Stomach (tissue), 9 donors: ENCODE results near the gene SMIM41. TPM values are rescaled to one million over a fixed set of nuclear protein-coding genes. Genes with fewer than 3 reads are reported as not detected.

ENCODE experiments used
- DNase-seq, 2 donors: peaks; one replicate each; pipeline versions ENCODE4 v3.0.0 to v3.0.0-alpha.2; 2013 to 2019
- H3K27ac ChIP-seq, 5 donors: fragments of 200-600 bp in 4 of 5; sonication (generic) in 4 of 5; one replicate each; pipeline ENCODE4 v1.5.1; 2013 to 2019; ENCODE audit warnings: mild to moderate bottlenecking in 1 of 5, moderate library complexity in 1 of 5
- H3K27me3 ChIP-seq, 3 donors: fragments of 200-600 bp; sonication (generic); one replicate each; pipeline ENCODE4 v1.5.1; 2017 to 2019; ENCODE audit warnings: mixed run types in 1 of 3
- H3K36me3 ChIP-seq, 4 donors: fragments of 200-600 bp; sonication (generic); 1 replicate in 3 of 4; 2 replicates in 1 of 4; pipeline ENCODE4 v1.5.1; 2016 to 2019
- H3K4me1 ChIP-seq, 4 donors: fragments of 200-600 bp; sonication (generic); one replicate each; pipeline ENCODE4 v1.5.1; 2016 to 2019
- H3K4me3 ChIP-seq, 4 donors: fragments of 200-600 bp; sonication (generic) in 3 of 4; one replicate each; pipeline ENCODE4 v1.5.1; 2016 to 2019; ENCODE audit warnings: mild to moderate bottlenecking in 1 of 4
- H3K9me3 ChIP-seq, 4 donors: fragments of 200-600 bp; sonication (generic); one replicate each; pipeline ENCODE4 v1.5.1; 2016 to 2019
- CTCF ChIP-seq, 7 experiments: fragments of 450-650 bp in 4 of 7; fragments of 200-600 bp in 3 of 7; sonication (generic) in 3 of 7; IDR thresholded peaks; one replicate each; pipeline ENCODE4 v1.5.1; 2016 to 2019; ENCODE audit warnings: antibody characterized with exemption in 7 of 7, control low read depth in 2 of 7, mild to moderate bottlenecking in 1 of 7
- EP300 ChIP-seq: sonication (generic); formaldehyde crosslinking; IDR thresholded peaks from one replicate; pipeline ENCODE4 v1.6.1; 2017; ENCODE audit warnings: antibody characterized with exemption
- POLR2A ChIP-seq, 4 donors: fragments of 450-650 bp; IDR thresholded peaks; one replicate each; pipeline ENCODE4 v1.6.1; 2016; ENCODE audit warnings: antibody characterized with exemption in 4 of 4, control low read depth in 2 of 4, mild to moderate bottlenecking in 1 of 4, moderate library complexity in 1 of 4
- POLR2AphosphoS5 ChIP-seq, 3 donors: sonication (generic); formaldehyde crosslinking; IDR thresholded peaks; one replicate each; pipeline ENCODE4 v1.6.1; 2016; ENCODE audit warnings: antibody characterized with exemption in 3 of 3
- WGBS, 5 donors: extraction: QIAGEN DNeasy Blood & Tissue Kit in 3 of 5; methylation state at CpG; one replicate each; pipeline versions ENCODE4 v1.1.5 to v1.1.7; 2013 to 2018; 5-methylcytosine and 5-hydroxymethylcytosine counted together
- intact Hi-C: fragments of 100-400 bp; cut with DNase I; formaldehyde crosslinking; loops from one replicate; pipeline ENCODE4 v1.15.1; 2023; ENCODE audit warnings: low total_unique reads
- polyA plus RNA-seq, 3 donors: library from polyadenylated mRNA; stranded (reverse); fragments of 200-250 nt; gene quantifications; one replicate each; pipeline ENCODE4 v1.2.3, GENCODE V29; 2013
- total RNA-seq, 5 donors: library from RNA; depleted of rRNA; stranded (reverse); fragments of >200 nt; gene quantifications; one replicate each; pipeline versions ENCODE4 v1.1.0 to v1.2.3, GENCODE V29; 2014 to 2016
- donor health status: healthy with polysubstance abuse.
- donor health status: Bipolar disorder and iron deficiency.
- donor health status: healthy.

Gene SMIM41
- total and polyA plus RNA-seq, 8 donors: 1.1 to 21.6 (median 6.5) TPM; not detected in 1

- Histone ChIP-seq H3K4me1 (peaks cover 22 to 60% (median 35%) of the 10 kb centered on the region in 4 donors), H3K27me3 (no peaks in the 10 kb centered on the region), H3K4me3 (peak overlapping the region; percentile 56 to 71 (median 62)), H3K27ac (peak overlapping the region; percentile 72 to 94 (median 87)), H3K9me3 (no peaks in the 10 kb centered on the region), H3K36me3 (no peaks in the 10 kb centered on the region)
- WGBS, 5 donors: 1 to 4% (median 3%) methylated on average over 35 to 59 of the region's 59 CpGs
- TF ChIP-seq POLR2AphosphoS5 (IDR thresholded peaks at IDR 0.05): peak in 1 of 3 donors; percentile 44
- no peak for TF ChIP-seq EP300
- DNase-seq: peak; percentile 54 to 89
- intact Hi-C loops: no loop called here
Observed at GRCh38 chr12:52037248-52037861, 42.1 kb upstream of the SMIM41 start.

- intact Hi-C loops: no loop called here
- Histone ChIP-seq H3K9me3 (no peaks in the 10 kb centered on the region), H3K36me3 (no peaks in the 10 kb centered on the region), H3K4me1 (peaks cover 22 to 66% (median 42%) of the 10 kb centered on the region in 4 donors), H3K27me3 (no peaks in the 10 kb centered on the region), H3K27ac (peak overlapping the region; percentile 21 to 94 (median 87)), H3K4me3 (peak overlapping the region in 2 of 4 donors; percentile 56 to 71)
- no peak for TF ChIP-seq POLR2A (IDR thresholded peaks at IDR 0.05)
- peak in 1 of 3 donors; percentile 29 for TF ChIP-seq POLR2AphosphoS5 (IDR thresholded peaks at IDR 0.05)
- no peak for TF ChIP-seq CTCF (IDR thresholded peaks at IDR 0.05)
- TF ChIP-seq EP300: no peak
- 60 to 82% (median 77%) methylated on average over 6 of the region's 6 CpGs for WGBS, 5 donors
- no peak for DNase-seq
Observed at GRCh38 chr12:52038447-52038846, 41.1 kb upstream of the SMIM41 start.

- H3K4me1 ChIP-seq: peaks cover 42 to 79% (median 65%) of the 10 kb centered on the region in 4 donors
- WGBS, 5 donors: 61 to 76% (median 66%) methylated on average over 3 of the region's 3 CpGs
- TF ChIP-seq CTCF (IDR thresholded peaks at IDR 0.05): no peak
- no peak for TF ChIP-seq EP300
- no peak for TF ChIP-seq POLR2A (IDR thresholded peaks at IDR 0.05)
- TF ChIP-seq POLR2AphosphoS5 (IDR thresholded peaks at IDR 0.05): no peak
- intact Hi-C loops: no loop called here
- no peaks in the 10 kb centered on the region for H3K36me3 ChIP-seq
- no peaks in the 10 kb centered on the region for H3K9me3 ChIP-seq
- no peak overlapping the region for H3K4me3 ChIP-seq
- H3K27me3 ChIP-seq: no peaks in the 10 kb centered on the region
- no peak for DNase-seq
- peak overlapping the region in 2 of 5 donors; percentile 35 to 92 for H3K27ac ChIP-seq
Observed at GRCh38 chr12:52041035-52041434, 38.5 kb upstream of the SMIM41 start.

GRCh38 chr12:52041695-52042123, 37.8 kb upstream of the SMIM41 start:
- H3K27me3 ChIP-seq: no peaks in the 10 kb centered on the region
- intact Hi-C loops: no loop called here
- TF ChIP-seq POLR2AphosphoS5 (IDR thresholded peaks at IDR 0.05) (no peak), EP300 (no peak), POLR2A (IDR thresholded peaks at IDR 0.05) (no peak), CTCF (IDR thresholded peaks at IDR 0.05) (no peak)
- peak overlapping the region in 4 of 5 donors; percentile 26 to 92 (median 62) for H3K27ac ChIP-seq
- H3K9me3 ChIP-seq: no peaks in the 10 kb centered on the region
- peak; percentile 58 to 85 for DNase-seq
- no peaks in the 10 kb centered on the region for H3K36me3 ChIP-seq
- WGBS, 5 donors: 49 to 55% (median 50%) methylated on average over 6 of the region's 6 CpGs
- no peak overlapping the region for H3K4me3 ChIP-seq
- peaks cover 38 to 79% (median 65%) of the 10 kb centered on the region in 4 donors for H3K4me1 ChIP-seq
